GM21576 (cell line): ENCODE results near the gene CBLIF.
"Not testable (repeated sequence)": the region's sequence is repeated elsewhere in the genome, so short reads cannot be mapped to it uniquely, and the experiment has no call there.

ENCODE experiments used
- ATAC-seq: cut with Tn5 transposase; IDR thresholded peaks from one replicate; pipeline ENCODE4 v1.9.1; 2021; ENCODE audit warnings: mild to moderate bottlenecking, moderate library complexity; ENCODE audit not compliant: unreplicated experiment

The CBLIF gene

DNA sequence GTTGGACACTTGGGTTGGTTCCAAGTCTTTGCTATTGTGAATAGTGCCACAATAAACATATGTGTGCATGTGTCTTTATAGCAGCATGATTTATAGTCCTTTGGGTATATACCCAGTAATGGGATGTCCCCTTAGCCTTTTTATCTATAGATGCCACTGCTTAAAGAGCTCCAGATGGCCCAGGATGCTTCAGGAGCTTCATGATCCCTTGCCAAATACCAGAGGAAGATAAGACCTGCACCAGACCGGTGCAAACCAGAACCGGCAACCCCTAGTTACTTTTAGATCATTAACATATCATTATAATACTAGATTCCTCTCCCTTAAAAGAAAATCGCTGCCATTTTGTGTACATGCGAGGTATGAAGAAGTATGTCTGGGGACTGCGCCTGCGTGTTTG, 3.1 kb upstream of the CBLIF start:
- not testable (repeated sequence) for ATAC-seq

DNA sequence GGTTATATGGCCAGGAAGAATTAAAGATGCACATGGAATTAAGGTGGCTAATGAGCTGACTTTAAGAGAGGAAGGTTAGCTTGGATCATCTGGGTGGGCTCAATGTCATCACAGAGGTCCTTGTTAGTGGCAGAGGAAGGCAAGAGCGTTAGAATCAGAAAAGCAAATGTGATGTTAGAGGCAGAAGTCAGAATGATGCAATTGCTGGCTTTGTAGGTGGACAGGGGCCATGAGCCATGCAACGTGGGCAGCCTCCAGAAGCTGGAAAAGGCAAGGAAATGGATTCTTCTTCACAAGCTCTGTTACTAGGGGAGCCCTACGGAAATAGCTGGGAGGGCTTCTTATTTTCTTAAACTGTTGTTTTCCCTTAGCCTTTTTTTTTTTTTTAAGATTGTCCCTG, 2.3 kb upstream of the CBLIF start:
- no peak for ATAC-seq

DNA sequence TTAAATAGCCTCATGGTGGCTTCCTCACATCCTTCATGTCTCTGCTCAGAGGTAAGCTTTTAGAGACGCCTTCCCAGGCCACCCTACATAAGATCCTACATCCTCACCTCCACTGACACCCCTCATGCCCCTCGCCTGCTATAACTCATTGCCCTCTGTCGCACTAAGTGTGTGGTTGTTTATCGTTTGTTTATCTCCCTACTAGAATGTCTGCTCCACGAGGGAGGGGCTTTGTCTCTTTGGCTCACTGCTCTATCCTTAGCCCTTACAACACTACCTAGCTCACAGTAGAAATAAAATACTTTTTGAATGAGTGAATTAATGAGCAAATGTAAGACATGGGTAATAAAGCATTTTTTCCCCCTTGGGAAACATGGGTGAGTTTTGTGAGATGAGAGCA, 1.3 kb upstream of the CBLIF start:
- no peak for ATAC-seq

DNA sequence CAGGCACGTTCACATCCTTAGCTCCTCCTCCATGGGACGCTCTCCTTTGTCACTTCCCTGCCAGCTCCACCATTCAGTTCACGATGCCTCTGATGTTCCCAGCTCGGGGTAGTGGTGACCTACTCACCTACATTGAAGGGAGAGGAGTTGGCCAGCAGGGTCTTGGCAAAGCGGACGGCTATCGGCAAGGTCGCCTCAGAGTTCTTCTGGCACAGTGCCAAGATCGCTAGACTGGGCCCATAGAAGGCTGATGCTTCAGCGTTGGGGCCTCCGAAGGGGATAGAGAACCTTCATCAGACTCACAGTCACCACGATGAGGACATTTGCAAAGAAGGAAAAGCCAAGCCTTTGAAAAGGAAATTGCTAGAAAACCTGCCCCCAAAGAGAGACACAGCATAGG, 3.0 kb downstream of the CBLIF start:
- no peak for ATAC-seq

DNA sequence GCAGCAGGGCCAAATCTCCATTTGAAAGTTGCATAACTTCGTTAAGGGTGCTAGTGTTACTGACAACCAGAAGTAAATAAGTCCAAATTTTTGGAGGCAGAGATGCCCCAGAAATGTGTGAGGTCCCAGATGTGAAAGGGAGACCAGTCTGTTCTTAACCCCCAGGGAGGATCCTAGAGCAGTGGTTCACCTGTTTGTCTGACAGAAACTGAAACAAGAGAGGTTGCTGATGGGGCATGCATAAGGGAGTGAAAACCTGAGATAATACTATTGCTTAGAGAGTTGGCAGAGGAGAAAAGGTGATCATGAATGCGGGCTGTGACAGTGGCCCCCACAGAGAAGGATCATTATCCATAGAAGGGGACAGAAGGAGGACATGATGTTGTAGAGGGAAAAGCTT, 3.8 kb downstream of the CBLIF start:
- no peak for ATAC-seq

DNA sequence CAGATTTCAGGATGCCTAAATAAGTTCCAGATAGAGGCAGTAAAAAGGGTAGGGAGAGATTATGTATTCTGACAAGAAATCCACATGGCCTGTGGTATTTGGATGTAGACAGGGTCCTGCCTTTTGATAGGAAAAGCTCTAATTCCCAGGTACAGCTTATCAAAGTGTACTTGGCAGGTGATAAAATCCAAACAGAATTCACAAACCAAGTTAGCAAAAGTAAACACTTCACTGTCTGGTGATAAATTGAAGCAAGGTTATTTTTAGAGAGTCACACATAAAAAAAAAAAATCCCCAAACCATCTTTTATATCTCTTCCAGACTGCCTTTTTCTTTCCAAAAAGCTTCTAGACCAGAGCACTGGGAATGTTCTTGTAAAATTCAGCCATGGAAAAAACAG, 5.7 kb downstream of the CBLIF start:
- ATAC-seq = no peak

DNA sequence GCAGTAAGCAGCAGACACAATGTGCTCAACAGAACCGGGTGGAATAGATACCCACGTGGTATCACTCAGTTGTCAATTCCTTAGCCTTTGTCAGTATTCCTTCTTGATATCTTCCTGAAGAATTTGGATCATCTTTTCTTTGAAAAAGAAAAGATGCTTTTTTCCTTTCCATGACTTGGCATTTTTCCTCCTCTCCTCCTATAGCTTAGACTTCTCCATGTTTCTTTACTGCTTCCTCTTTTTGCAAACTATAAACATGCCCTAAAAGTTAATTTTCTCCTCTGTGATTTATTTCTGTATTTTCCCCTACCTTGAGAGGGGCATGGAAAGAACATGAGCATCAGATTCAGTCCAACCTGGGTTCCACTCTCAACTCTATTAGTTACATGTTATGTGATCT, 11.7 kb downstream of the CBLIF start:
- no peak for ATAC-seq

DNA sequence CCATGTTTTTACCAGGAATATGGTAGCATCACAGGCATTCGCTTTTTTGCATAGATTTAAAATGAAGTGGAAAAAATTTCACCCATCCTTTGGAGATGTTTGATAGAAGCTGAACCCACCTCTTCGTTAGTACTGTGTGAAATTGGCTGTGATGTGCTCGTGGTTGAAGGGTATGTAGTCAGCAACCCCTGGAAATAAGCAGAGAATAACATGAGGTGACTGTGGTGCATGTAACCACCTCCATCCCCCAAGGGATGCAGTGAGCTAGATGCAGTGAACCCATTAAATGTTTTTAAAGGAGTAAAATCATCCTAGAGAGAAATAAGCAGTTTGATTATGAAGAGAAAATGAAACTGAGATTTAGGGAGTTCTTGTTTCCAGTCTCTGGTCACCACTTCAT, 15.9 kb downstream of the CBLIF start:
- ATAC-seq = no peak

DNA sequence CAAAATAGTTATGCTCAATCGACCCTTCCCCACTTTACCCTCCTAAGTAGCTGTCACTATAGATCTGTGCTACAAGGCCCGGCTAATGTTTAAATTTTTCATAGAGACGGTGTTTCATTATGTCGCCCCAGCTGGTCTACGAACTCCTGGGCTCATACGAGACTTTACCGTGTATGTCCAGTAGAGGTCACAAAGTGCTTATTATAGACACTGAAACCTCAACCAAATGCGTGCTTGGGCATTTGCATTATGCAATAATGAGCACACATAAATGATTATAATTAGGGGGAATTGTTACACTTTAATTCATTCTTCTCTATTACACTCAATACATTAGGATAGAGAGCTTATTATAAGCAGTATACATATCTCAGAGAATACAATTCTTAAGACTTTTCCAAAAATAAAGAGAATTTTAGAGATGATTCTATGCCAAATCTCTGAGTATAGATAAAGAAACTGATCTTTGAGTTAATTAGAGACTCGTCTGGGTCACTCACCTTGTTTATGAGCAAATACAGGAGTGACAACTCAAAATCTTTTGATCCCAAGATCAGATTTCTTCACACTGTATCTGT, 22.2 kb downstream of the CBLIF start:
- ATAC-seq = peak; percentile 91

DNA sequence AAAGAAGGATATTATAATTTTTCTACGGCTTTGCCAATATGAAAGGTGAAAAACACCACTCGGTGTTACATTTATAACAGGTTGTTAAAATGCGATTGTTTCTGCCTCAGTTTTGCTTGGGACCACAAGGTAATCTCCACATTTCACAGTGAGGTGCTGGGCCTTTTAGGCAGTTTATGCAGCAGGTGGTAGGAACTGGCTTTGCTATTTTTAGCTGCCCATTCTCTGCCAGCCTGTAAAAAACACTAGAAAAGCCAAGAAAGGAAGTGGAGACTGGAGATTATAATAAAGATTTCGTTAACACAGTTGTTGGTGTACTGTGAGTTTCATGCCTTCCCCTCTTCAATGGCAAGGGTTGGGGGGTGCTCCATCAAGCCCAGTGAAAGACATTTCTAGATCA, 26.7 kb downstream of the CBLIF start:
- no peak for ATAC-seq

DNA sequence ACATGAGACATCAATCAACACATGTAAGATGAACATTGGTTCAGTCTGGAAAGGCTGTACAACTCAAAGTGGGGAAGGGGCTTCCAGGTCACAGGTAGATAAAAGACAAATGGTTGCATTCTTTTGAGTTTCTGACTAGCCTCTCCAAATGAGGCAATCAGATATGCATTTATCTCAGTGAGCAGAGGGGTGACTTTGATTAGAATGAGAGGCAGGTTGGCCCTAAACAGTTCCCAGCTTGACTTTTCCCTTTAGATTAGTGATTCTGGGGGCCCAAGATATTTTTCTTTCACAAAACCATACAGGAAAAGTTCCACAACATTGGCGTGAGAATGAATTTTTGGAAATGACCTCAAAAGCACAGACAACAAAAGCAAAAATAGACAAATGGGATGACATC, 28.9 kb downstream of the CBLIF start:
- ATAC-seq = not testable (repeated sequence)

DNA sequence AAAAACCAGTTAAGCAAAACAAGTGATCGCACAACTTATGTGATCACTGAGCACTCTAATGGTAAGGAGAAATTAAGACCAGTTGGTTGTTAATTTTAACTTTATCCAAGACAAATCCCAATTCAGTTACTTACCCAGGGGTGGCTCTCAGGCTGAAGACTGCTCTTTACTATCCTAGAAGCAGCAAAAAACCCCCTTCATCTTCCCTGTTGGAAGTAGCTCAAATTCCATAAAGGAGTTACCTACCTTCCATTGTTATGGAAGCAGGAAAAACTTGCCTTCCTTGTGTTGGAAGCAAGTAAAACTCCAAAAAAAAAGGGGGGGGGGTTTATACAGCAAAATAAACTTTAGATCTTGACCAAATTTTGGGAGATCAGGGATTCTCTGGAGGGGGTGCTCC, 29.5 kb downstream of the CBLIF start:
- no peak for ATAC-seq

DNA sequence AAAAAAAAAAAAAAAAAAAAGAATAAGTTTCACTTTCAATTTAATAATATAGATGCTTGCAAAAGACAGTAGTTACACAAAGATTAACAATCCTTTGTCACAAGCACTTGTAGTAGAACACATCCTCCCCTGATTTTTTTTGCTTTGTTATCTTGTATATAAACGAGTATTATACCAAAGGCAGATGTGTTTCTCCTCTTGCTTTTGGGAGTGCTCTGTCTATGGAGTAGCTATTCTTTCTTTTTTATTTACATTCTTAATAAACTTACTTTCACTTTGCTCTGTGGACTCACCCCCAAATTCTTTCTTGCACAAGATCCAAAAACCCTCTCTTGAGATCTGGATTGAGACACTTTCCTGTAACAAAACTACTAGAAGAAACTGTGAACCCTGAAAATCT, 31.3 kb downstream of the CBLIF start:
- no peak for ATAC-seq

DNA sequence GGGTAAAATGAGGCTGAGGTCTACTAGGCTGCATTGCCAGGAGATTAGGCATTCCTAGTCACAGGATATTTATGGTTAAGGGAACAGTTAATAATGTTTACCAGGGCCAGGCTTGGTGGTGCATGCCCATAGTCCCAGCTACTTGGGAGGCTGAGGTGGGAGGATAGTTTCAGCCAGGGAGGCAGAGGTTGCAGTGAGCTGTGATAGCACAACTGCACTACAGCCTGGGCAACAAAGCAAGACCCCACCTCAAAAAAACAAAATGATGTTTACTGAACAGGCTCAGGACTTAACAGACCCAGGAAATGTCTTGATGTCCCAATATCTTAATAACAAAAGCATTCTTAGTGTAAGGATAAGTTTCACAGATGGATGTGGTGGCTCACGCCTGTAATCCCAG, 31.9 kb downstream of the CBLIF start:
- ATAC-seq = no peak

DNA sequence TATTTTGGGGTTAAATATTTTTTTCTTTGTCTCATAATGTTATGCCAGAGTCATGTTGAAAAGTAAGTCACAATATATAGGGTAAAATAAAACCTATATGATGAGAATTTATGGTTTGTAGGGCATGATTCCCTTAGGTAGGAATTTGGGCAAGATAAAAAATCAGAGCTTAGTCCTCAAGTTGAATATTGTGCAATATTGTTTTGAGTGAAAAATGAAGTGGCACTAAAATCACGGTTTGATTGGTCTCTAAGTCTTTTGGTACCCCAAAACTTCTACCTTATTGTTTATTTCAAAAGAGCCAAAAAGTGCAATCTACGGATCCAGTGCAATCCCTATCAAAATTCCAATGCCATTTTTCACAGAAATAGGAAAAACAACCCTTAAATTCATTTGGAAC, 33.1 kb downstream of the CBLIF start:
- no peak for ATAC-seq

DNA sequence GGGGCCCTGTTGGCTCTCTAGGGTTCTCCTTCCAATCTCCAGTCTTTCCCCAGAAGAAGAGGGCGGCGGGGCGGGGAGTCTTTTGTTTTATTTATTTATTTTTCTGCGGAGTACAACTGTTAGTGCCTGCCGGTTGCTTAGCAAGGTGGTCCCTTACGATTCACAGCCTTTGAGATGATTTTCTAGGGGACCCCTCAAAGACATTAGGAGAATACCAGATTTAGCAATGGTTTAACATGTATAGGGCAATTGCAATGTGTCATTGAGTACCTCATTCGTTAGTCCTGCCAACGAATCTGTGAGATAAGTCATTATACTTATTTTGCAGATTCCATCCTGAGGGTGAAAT, 34.4 kb downstream of the CBLIF start:
- ATAC-seq = peak; percentile 1

DNA sequence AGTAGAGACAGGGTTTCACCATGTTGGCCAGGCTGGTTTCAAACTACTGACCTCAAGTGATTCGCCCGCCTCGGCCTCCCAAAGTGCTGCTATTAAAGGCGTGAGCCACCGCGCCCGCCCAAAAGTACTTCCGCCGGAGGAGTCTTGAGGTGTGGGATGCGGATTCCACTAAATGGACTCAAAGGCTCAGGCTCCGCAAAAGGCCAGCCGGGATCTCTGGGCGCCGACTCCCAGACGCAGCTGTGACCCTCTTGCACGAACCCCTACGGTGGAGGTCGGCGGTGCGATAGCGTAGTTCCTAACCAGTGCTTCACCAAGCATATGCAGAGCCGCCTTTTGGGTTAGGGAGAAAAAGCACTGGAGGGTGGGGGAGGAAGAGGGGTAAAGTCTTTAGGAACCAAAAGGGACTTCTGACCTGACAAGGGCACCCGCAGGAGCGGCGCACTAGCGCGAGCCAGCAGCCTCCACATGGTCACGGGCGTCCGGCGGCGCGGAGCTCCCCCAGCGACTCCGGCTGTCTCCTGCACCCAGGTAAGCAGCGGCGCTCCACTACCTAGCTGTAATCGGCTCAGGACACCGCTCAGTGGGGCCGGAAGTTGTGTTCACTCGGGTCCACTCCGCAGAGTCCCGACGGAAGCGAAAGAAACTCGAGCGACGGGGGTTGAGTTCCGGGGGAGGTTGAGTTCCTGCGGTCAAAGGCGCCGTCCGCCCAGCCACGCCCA, 34.9 kb downstream of the CBLIF start, which contains the start of gene MRPL16:
TSS of gene MRPL16 (minus strand) at position 590 of the 722 bp plus-strand sequence. CDS start at position 470, 120 bp downstream.
- ATAC-seq = peak; percentile 97

DNA sequence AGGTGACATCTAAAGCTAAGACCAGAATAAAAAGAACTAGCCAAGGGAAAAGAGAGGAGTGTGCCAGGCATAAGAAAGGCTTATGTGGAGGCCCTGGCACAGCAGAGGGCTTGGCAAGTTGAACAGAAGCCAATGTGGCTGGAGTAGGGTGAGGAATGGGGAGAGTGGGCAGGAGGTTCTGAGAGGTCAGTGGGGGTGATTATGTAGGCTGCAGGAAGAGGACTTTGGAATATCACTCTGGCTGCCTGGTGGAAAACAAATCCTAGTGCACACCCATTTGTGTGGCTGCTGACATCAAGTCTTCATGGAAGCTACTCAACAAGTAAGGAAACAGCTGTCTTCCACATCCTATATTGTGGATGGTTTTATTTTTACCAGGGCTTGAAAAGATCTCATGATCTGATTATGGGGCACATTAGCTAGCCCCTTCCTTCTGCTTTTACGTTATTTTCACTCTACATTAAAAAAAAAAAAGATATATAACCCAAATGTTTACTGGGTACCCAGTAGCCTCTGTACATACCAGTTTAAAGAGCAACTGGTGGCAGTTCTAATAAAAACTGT, 38.2 kb downstream of the CBLIF start:
- no peak for ATAC-seq

DNA sequence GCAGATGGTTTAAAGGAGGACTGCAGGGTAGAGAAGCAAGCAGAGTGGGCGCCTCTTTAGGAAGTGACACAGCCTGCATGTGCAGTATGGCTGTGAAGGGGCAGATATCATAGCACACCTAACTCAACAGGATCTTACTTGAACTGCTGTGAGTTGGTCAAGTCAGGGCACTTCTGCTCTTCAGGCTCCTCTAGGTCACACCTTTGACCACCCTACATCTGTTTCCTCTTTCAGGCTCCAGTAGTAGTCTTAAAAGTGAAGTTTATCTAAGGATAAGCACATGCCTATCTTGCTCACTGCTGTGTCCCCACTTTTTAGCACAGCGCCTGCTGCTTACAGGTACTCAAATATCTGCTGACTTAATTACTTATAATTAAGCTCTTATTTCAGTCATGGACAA, 41.2 kb downstream of the CBLIF start:
- no peak for ATAC-seq

DNA sequence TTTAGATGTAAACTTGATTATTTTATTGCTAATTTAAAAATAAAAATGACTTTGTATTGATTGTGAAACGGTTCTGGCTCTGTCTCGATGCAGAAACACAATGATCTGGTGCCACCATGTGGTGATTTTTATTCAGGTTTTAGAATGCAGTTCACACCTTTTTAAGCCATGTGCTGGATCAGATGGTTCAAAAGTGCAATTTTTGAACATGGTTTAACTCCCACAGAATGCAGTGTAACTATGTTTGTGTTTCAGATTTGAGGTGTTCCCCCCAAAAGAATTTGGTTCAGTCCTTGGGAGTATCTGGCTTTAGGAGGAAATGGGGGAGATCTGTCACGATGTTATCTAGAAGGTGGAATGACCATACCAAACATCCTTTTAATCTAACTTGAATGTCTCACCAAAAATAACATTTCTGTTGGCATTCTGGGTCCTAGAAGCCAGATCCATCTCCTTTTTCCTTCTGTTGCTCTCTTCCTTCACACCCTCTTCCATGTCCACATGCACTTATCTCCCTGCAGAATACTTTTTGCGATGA, 42.6 kb downstream of the CBLIF start:
- ATAC-seq = no peak

DNA sequence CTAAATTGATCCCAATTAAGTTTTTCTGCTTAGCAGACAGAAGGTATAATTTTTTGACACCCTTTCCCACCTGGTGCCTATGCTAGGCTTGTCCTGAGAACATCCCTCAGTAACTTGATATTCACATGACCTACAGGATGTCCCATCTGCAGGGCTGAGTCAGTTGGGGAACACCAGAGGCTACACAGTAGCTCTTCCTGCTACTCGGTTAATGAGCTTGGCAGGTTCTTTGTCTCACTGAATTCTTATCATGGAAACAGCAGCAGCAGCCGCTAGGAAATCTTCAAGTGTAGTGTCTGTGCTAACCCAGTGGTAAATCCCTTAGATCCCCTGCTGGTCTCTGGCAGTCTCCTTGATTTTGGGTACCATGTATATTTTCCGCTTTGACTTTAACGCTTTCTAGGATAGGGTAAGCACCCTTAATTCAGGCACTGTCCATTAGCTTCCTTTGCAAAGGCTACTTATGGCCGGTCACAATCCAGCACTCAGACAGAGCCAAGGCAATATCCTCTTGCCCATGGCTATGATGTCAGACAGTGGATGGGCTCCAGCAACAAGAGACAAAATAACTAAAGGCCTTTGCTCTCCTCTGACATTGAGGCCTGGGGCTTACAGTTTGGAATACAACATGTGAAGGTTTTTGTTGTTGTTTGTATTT, 43.2 kb downstream of the CBLIF start:
- ATAC-seq = no peak

DNA sequence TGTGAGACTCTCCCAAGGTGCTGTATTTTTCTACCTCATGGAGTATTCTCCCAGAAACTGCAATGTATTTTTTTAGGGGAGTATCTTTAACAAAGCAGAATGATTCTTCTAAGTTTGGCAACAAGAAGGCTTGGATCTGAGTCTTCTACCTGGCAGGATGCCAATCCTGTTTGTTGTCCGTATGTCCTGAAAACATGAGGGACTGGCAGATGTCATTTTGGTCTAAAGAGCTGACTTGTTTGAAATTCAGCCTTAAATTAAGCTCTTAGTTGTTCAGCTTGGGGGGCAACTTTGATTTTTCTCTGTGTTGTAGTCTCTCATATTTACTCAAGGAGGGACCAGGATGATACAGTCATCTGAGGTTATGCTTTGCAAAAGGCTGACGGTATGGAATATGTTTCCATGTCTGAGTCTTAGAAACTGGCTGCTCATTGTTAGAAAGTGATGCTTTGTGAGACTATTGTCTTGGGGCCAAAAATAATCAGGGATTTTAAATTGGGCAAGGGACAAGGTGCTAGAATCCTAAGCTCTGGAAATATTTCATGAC, 44.1 kb downstream of the CBLIF start:
- no peak for ATAC-seq
